Liver (tissue), 9 donors: ENCODE results near the gene PRKN. TPM values are rescaled to one million over a fixed set of nuclear protein-coding genes. Genes with fewer than 3 reads are reported as not detected.

Experiments used
- DNase-seq: peaks from one replicate; pipeline ENCODE4 v3.0.0-alpha.2; 2017; ENCODE audit warnings: low spot score
- H3K27ac ChIP-seq, 2 donors: one replicate each; pipeline ENCODE4 v1.7.0; 2013; ENCODE audit warnings: inconsistent platforms in 2 of 2, low read length in 2 of 2, control low read depth in 1 of 2, low read depth in 1 of 2, mild to moderate bottlenecking in 1 of 2
- H3K27me3 ChIP-seq, 4 donors: one replicate each; pipeline versions ENCODE4 v1.6.1 to v1.7.0; 2013; ENCODE audit warnings: low read length in 3 of 4, inconsistent platforms in 1 of 4, mild to moderate bottlenecking in 1 of 4, moderate library complexity in 1 of 4; ENCODE audit not compliant: control insufficient read depth in 4 of 4, insufficient read depth in 4 of 4
- H3K36me3 ChIP-seq, 4 donors: one replicate each; pipeline versions ENCODE4 v1.6.1 to v1.7.0; 2013; ENCODE audit warnings: low read length in 3 of 4, mild to moderate bottlenecking in 3 of 4, low read depth in 1 of 4, moderate library complexity in 1 of 4; ENCODE audit not compliant: control insufficient read depth in 4 of 4, insufficient read depth in 3 of 4
- H3K4me1 ChIP-seq, 4 donors: one replicate each; pipeline versions ENCODE4 v1.6.1 to v1.7.0; 2013; ENCODE audit warnings: low read length in 3 of 4, mild to moderate bottlenecking in 3 of 4, moderate library complexity in 1 of 4; ENCODE audit not compliant: control insufficient read depth in 4 of 4, insufficient read depth in 4 of 4
- H3K4me3 ChIP-seq, 3 donors: one replicate each; pipeline versions ENCODE4 v1.6.1 to v1.7.0; 2013; ENCODE audit warnings: low read length in 3 of 3, control low read depth in 1 of 3, low read depth in 1 of 3, mild to moderate bottlenecking in 1 of 3
- H3K9ac ChIP-seq, 2 donors: one replicate each; pipeline ENCODE4 v1.7.0; 2013; ENCODE audit warnings: low read length in 2 of 2, mild to moderate bottlenecking in 2 of 2, moderate library complexity in 2 of 2, control low read depth in 1 of 2, low read depth in 1 of 2
- H3K9me3 ChIP-seq, 4 donors: one replicate each; pipeline versions ENCODE4 v1.6.1 to v1.7.0; 2013; ENCODE audit warnings: low read length in 3 of 4; ENCODE audit not compliant: control insufficient read depth in 4 of 4
- ATF3 ChIP-seq: IDR thresholded peaks from 2 replicates; pipeline ENCODE4 v1.6.1; 2016; ENCODE audit warnings: antibody characterized with exemption
- CTCF ChIP-seq: fragments of 150-350 bp; IDR thresholded peaks from 2 replicates; pipeline ENCODE4 v1.5.1; 2017; ENCODE audit warnings: improper control_type of control experiment, low read depth, low read length; ENCODE audit not compliant: missing input control
- FOXA1 ChIP-seq: IDR thresholded peaks from 2 replicates; pipeline ENCODE4 v1.6.1; 2016; ENCODE audit warnings: antibody characterized with exemption
- FOXA2 ChIP-seq: IDR thresholded peaks from 2 replicates; pipeline ENCODE4 v1.6.1; 2016; ENCODE audit warnings: antibody characterized with exemption
- GABPA ChIP-seq, 2 donors: IDR thresholded peaks in 1 of 2; conservative IDR thresholded peaks in 1 of 2; 2 replicates each; pipeline ENCODE4 v1.6.1; 2016; ENCODE audit warnings: antibody characterized with exemption in 2 of 2, mild to moderate bottlenecking in 1 of 2, moderate library complexity in 1 of 2
- HNF4G ChIP-seq: IDR thresholded peaks from 2 replicates; pipeline ENCODE4 v1.6.1; 2016; ENCODE audit warnings: antibody characterized with exemption
- JUND ChIP-seq, 2 donors: IDR thresholded peaks; 2 replicates each; pipeline ENCODE4 v1.6.1; 2016; ENCODE audit warnings: antibody characterized with exemption in 2 of 2
- REST ChIP-seq: IDR thresholded peaks from 2 replicates; pipeline ENCODE4 v1.6.1; 2016; ENCODE audit warnings: antibody characterized with exemption, mild to moderate bottlenecking
- RXRA ChIP-seq, 2 donors: IDR thresholded peaks; 2 replicates each; pipeline ENCODE4 v1.6.1; 2017 to 2018; ENCODE audit warnings: antibody characterized with exemption in 2 of 2, mild to moderate bottlenecking in 1 of 2
- SP1 ChIP-seq: IDR thresholded peaks from 2 replicates; pipeline ENCODE4 v1.6.1; 2018; ENCODE audit warnings: antibody characterized with exemption, mild to moderate bottlenecking
- TAF1 ChIP-seq: conservative IDR thresholded peaks from 2 replicates; pipeline ENCODE4 v1.6.1; 2016; ENCODE audit warnings: antibody characterized with exemption, mild to moderate bottlenecking
- YY1 ChIP-seq: IDR thresholded peaks from 2 replicates; pipeline ENCODE4 v1.6.1; 2016; ENCODE audit warnings: antibody characterized with exemption, mild to moderate bottlenecking
- ZBTB33 ChIP-seq: IDR thresholded peaks from 2 replicates; pipeline ENCODE4 v1.6.1; 2016; ENCODE audit warnings: antibody characterized with exemption
- WGBS: extraction: QIAGEN DNeasy Blood & Tissue Kit; methylation state at CpG from one replicate; pipeline ENCODE4 v1.1.7; 2013; 5-methylcytosine and 5-hydroxymethylcytosine counted together
- polyA plus RNA-seq, 2 donors: library from polyadenylated mRNA; stranded (reverse) in 1 of 2; unstranded in 1 of 2; fragments of 200-250 nt in 1 of 2; fragments of >200 nt in 1 of 2; fragmentation: Nextera tagmentation in 1 of 2; extraction: Ambion mirVana in 1 of 2; gene quantifications; one replicate each; pipeline versions ENCODE4 v1.2.1 to v1.2.3, GENCODE V29; 2013 to 2015
- total RNA-seq, 2 donors: library from RNA; depleted of rRNA; stranded (reverse); fragments of >200 nt; gene quantifications; one replicate each; pipeline ENCODE4 v1.2.3, GENCODE V29; 2014
- donor health status: healthy.
- donor health status: healthy.
- donor health status: healthy.
- donor health status: healthy.
- donor health status: healthy.

Gene PRKN
- total and polyA plus RNA-seq, 4 donors = 0.47 to 4.1 (median 3.2) TPM

GRCh38 chr6:161489626-161490306 lies 1237.8 kb downstream of the PRKN start (continued):
- no peak for TF ChIP-seq REST
- no peak for TF ChIP-seq SP1
- TF ChIP-seq ATF3 = no peak

GRCh38 chr6:161487694-161488093 lies 1239.9 kb downstream of the PRKN start:
- H3K9me3 ChIP-seq = no peaks in the 10 kb centered on the region
- no peak for DNase-seq
- peaks cover 0 to 2% (median 0%) of the 10 kb centered on the region in 4 donors for H3K4me1 ChIP-seq
- H3K9ac ChIP-seq = no peak overlapping the region
- no peaks in the 10 kb centered on the region for H3K27me3 ChIP-seq
- H3K27ac ChIP-seq = no peak overlapping the region
- 92% methylated on average over 5 of the region's 5 CpGs for WGBS
- peaks cover 0 to 2% (median 0%) of the 10 kb centered on the region in 4 donors for H3K36me3 ChIP-seq
- TF ChIP-seq FOXA1 (no peak), JUND (IDR thresholded peaks at IDR 0.05) (no peak), HNF4G (no peak), REST (no peak), ATF3 (no peak), CTCF (no peak), YY1 (no peak), GABPA (IDR thresholded peaks at IDR 0.05 in 1 of 2, conservative IDR thresholded peaks at IDR 0.05 in 1 of 2) (no peak), FOXA2 (no peak), RXRA (IDR thresholded peaks at IDR 0.05) (no peak), ZBTB33 (no peak), TAF1 (no peak)
- no peak overlapping the region for H3K4me3 ChIP-seq
